ENCODE results near the gene ASTN1.

Gene ASTN1

GRCh38 chr1:176894450-176894849 is 270.1 kb downstream of the ASTN1 start:
- Histone ChIP-seq H3K27me3 (replicated peaks; ENCODE audit: control insufficient read depth, insufficient read depth, low read length) (no peaks in the 10 kb centered on the region; the same call in 1 of the 2 replicates), H3K36me3 (ENCODE audit: control insufficient read depth, insufficient read depth, low read length) (no peaks in the 10 kb centered on the region), H3K4me3 (replicated peaks; ENCODE audit: low read depth, low read length) (no peak overlapping the region)
- TF ChIP-seq CTCF (IDR thresholded peaks at IDR 0.05; ENCODE audit: insufficient read depth, low read length, poor library complexity, severe bottlenecking), result no peak
- DNase-seq (ENCODE audit: extremely low read depth, insufficient read length), result no peak

DNA sequence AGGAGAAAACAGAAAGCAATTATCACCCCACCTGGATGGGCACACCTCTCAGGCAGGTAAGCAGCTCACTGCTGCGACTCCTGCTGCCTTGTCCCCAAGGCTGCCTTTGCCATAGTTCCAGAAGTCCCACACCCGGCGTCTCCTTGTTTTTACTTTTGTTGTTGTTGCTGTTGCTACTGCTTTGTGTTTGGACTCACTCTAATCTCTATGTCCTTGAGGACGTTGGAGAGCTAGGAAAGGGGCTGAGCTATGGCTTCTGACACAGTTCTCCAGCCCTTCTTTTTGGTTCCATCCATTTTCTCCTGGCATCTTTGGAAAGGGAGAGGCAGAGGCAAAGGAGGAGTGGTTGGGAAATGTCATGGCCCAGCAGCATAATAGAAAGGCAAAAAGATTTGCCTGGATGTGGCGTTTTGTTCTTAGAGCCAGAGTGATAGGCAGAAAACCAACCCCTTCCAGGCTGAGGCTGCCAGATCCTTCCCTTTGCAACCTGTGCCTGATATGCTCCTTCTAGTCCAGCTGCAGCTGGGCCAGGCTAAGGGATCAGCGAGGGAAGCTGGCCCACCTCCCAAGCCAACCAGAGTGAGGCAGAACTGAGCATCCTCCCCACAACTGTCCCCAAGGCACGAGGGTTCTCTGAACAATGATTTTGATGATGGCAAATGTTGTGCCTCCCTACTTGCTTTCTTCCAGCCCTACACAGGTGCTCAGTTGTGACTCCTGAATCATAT is 270.7 kb downstream of the ASTN1 start:
- no peak overlapping the region for H3K4me3 ChIP-seq (replicated peaks; ENCODE audit: low read depth, low read length)
- no peaks in the 10 kb centered on the region for H3K36me3 ChIP-seq (ENCODE audit: control insufficient read depth, insufficient read depth, low read length)
- no peaks in the 10 kb centered on the region for H3K27me3 ChIP-seq (replicated peaks; ENCODE audit: control insufficient read depth, insufficient read depth, low read length)
- DNase-seq (ENCODE audit: extremely low read depth, insufficient read length), result no peak
- no peak for TF ChIP-seq CTCF (IDR thresholded peaks at IDR 0.05; ENCODE audit: insufficient read depth, low read length, poor library complexity, severe bottlenecking)

DNA sequence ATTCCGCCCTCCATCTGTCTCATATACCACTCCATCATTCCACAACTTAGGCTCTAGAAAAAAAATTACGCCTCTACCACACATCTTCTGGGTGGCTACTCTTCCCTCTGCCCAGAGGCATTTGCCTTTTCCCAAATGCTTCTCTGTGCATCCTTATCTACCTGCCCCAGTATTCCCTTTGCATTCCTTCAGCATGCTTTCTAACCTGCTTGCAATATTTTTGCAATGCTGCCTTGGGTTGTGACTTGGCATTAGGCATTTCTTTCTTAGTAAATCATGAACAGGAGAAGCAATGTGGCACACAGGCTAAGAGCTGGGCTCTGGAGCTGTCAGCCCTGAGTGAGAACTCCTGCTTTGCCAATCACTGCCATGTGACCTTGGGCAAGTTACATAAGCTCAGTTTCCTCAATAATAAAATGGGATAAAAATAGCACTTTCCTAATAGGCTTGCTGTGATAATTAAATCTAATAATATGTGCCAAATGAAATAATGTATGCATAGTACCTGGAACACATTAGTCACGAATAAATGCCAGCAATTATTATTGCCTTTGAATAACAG is 276.0 kb downstream of the ASTN1 start:
- Histone ChIP-seq H3K36me3 (ENCODE audit: control insufficient read depth, insufficient read depth, low read length) (no peaks in the 10 kb centered on the region), H3K27me3 (replicated peaks; ENCODE audit: control insufficient read depth, insufficient read depth, low read length) (no peaks in the 10 kb centered on the region; the same call in 1 of the 2 replicates), H3K4me3 (replicated peaks; ENCODE audit: low read depth, low read length) (no peak overlapping the region)
- TF ChIP-seq CTCF (IDR thresholded peaks at IDR 0.05; ENCODE audit: insufficient read depth, low read length, poor library complexity, severe bottlenecking), result no peak
- no peak for DNase-seq (ENCODE audit: extremely low read depth, insufficient read length)

DNA sequence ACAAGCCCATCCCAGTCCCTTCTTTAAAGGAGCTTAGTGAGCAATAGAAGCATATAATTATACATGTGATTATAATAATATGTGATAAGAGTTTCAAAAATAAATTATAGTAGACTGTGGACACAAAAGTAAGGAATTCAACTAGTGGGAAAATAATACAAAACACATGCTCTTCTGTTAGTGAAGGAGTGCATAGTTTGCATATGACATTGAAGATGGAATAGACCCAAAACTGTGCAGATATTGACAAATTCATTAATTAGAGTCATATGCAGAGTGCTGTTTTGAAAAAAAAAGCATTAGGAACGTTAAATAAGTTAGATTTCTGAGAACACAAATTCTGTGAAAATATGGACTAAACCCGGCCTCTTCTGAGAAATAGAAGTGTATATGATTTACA is 278.8 kb downstream of the ASTN1 start:
- H3K36me3 ChIP-seq (ENCODE audit: control insufficient read depth, insufficient read depth, low read length), result no peaks in the 10 kb centered on the region
- H3K4me3 ChIP-seq (replicated peaks; ENCODE audit: low read depth, low read length), result no peak overlapping the region
- no peak for TF ChIP-seq CTCF (IDR thresholded peaks at IDR 0.05; ENCODE audit: insufficient read depth, low read length, poor library complexity, severe bottlenecking)
- DNase-seq (ENCODE audit: extremely low read depth, insufficient read length), result no peak
- no peaks in the 10 kb centered on the region; the same call in 1 of the 2 replicates for H3K27me3 ChIP-seq (replicated peaks; ENCODE audit: control insufficient read depth, insufficient read depth, low read length)

DNA sequence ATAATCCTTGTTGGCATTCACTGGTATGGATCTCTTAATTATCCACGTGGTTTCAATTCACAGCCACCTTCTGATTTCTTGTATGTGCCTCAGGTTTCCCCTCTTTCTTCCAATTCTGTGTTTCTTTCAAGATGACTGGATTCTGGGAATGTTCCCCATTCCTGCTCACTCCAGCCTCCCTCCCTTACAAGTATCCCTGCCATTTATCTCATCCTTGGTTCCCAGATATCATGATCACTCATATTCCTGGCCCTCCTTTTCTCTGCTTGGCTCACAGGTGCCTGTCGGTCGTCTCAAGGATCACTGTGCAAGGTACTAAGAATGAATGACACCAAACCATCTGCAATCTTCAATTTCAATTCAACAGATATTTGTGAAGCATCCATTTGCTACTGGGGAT is 279.2 kb downstream of the ASTN1 start:
- no peaks in the 10 kb centered on the region for H3K36me3 ChIP-seq (ENCODE audit: control insufficient read depth, insufficient read depth, low read length)
- H3K4me3 ChIP-seq (replicated peaks; ENCODE audit: low read depth, low read length), result no peak overlapping the region
- no peak for DNase-seq (ENCODE audit: extremely low read depth, insufficient read length)
- H3K27me3 ChIP-seq (replicated peaks; ENCODE audit: control insufficient read depth, insufficient read depth, low read length), result no peaks in the 10 kb centered on the region; the same call in 1 of the 2 replicates
- no peak for TF ChIP-seq CTCF (IDR thresholded peaks at IDR 0.05; ENCODE audit: insufficient read depth, low read length, poor library complexity, severe bottlenecking)

Measured in GM06990 (cell line).